HG02885 (cell line): ENCODE data around the gene TBCK.
"Not testable (repeated sequence)": the region's sequence is repeated elsewhere in the genome, so short reads cannot be mapped to it uniquely, and the experiment has no call there.

ENCODE experiments used
- ATAC-seq: cut with Tn5 transposase; IDR thresholded peaks from one replicate; pipeline ENCODE4 v1.9.1; 2021; ENCODE audit warnings: mild to moderate bottlenecking; ENCODE audit not compliant: unreplicated experiment, poor library complexity

The TBCK gene

DNA sequence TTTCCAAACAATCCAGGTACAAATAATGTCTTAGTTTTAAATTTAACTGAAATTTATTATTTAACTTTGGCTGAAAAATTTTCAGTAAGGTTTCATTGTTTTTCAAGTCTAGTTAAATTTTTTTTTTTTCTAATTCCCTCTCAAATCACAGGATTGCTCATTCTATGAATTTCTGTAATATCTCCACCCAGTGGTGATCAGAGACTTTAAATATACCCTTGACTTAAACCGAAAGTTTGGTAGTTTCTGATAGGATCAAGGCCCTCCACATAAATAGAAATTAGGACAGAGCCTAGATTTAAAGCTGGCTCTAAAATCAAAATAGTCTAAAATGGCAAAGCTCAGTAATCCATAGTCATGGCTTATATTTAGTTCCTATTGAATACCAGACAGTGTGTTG is 175.4 kb downstream of the TBCK start:
- no peak for ATAC-seq

DNA sequence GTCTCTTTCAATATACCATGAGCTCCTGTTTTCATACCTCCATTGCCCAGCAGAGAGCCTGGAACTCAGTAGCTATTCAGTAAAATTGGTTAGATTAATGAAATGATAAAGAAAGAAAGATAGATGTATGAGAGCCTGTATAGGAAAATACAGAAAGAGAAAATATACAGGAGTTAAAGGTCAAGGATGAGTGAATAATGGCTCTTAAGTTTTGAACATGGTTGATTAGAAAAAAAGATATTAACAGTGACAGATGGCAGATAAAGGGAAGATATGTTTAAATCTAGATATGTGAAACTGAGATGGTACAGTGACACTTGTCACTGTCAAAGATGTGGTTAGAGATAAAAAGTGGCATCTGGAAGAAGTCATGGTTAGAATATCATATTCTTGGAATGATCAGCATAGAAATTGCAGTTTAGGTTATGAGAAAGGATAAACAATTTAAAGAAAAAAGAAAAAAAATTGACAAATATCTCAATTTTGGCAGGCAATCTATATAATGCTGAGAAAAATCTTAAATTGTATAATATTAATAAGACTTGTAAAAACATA is 179.2 kb downstream of the TBCK start:
- no peak for ATAC-seq

- ATAC-seq, result no peak
Observed at GRCh38 chr4:106132045-106132444, 184.0 kb downstream of the TBCK start.

- no peak for ATAC-seq
Observed at GRCh38 chr4:106126062-106126461, 189.9 kb downstream of the TBCK start.

DNA sequence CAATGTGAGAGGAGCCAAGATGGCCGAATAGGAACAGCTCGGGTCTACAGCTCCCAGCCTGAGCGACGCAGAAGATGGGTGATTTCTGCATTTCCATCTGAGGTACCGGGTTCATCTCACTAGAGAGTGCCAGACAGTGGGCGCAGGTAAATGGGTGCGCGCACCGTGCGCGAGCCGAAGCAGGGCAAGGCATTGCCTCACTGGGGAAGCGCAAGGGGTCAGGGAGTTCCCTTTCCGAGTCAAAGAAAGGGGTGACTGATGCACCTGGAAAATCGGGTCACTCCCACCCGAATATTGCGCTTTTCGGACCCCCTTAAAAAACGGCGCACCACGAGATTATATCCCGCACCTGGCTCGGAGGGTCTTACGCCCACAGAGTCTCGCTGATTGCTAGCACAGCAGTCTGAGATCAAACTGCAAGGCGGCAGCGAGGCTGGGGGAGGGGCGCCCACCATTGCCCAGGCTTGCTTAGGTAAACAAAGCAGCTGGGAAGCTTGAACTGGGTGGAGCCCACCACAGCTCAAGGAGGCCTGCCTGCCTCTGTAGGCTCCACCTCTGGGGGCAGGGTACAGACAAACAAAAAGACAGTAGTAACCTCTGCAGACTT is 196.0 kb downstream of the TBCK start:
- not testable (repeated sequence) for ATAC-seq

- ATAC-seq, result no peak
Observed at GRCh38 chr4:106116025-106116424, 200.0 kb downstream of the TBCK start.

GRCh38 chr4:106114270-106114669 is 201.7 kb downstream of the TBCK start:
- no peak for ATAC-seq

GRCh38 chr4:106111778-106112469 is 204.1 kb downstream of the TBCK start:
- ATAC-seq, result not testable (repeated sequence)

GRCh38 chr4:106109929-106110328 is 206.1 kb downstream of the TBCK start:
- no peak for ATAC-seq

DNA sequence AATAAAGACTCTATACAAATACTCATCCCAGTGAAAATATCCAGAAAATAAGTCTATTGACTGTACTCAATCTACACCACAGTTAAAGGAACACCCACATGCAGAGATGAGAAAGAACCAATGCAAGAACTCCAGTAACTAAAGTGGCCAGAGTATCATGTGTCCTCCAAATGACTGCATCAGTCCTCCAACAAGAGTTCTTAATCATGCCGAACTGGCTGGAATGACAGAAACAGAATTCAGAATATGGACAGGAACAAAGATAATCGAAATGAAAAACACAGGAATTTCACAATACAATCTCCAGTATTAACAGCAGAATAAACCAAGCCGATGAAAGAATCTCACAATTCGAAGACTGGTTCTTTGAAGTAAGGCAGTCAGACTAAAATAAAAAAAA is 210.3 kb downstream of the TBCK start:
- ATAC-seq, result no peak

DNA sequence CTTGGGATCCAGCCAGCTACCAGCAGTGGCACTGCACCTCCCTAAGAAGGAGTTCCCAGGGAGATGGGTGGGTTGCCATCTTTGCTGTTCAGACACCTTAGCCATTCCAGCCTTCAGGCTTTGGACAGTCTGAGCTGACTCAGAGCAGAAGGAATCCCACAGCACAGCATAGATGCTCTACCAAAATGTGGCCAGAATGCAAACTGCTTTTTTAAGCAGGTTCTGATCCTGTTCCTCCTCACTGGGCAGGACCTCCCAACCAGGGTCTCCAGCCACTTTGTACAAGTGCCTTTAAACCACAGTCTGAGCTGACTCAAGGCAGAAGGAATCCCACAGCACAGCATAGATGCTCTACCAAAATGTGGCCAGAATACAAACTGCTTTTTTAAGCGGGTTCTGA is 211.7 kb downstream of the TBCK start:
- ATAC-seq, result no peak

DNA sequence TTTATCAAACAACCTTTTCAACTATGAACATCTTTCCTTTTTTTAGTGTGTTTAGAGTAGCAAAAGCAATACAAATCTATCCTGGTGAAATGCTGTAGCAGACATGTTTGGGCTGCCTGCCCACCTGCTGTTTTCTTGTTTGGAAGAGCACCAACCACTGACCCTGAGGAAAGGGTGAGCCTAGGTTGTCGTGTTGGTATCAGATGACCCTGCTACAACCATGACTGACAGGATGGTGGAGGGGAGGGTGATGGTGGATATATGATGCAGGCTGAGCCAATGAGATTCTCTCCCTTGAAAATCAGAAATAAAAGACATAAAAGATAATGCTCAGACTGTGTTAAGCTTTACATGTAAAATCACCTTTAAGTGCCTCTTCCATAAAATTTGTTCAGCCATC is 219.6 kb downstream of the TBCK start:
- no peak for ATAC-seq

DNA sequence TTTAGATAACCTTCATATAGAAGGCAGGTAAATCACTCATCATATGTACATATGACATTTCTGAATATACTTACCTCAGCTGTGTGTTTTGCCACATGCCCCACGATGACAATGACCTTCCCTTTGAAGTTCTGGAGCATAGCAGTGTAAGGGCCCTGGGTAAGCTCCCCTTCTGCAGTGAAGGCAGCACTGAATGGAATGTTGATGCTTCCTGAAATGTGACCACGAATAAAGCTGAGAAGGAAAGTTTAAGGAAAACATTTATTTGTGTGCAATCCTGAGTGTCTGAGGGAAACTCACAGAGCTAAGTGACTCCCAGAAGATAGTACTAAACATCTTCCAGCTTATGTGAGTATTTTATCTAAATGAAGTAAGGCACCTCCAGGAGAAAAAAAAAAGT is 220.6 kb downstream of the TBCK start:
- no peak for ATAC-seq

- ATAC-seq, result no peak
Observed at GRCh38 chr4:106092361-106093040, 223.5 kb downstream of the TBCK start.

DNA sequence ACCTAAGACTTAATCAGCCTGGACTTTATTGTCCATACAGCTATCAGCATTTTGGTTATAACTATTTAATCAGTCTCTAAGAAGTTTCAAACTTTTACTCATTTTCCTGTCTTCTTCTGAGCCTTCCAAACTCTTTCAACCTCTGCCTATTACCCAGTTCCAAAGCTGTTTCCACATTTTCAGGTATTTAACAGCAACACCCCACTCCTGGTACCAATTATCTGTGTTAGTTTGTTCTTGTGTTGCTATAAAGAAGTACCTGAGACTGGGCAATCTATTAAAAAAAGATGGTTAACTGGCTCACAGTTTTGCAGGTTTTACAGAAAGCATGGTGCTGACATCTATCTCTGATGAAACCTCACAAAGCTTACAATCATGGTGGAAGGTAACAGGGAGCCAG is 225.2 kb downstream of the TBCK start:
- ATAC-seq, result no peak

GRCh38 chr4:106083065-106083464 is 232.9 kb downstream of the TBCK start:
- no peak for ATAC-seq

DNA sequence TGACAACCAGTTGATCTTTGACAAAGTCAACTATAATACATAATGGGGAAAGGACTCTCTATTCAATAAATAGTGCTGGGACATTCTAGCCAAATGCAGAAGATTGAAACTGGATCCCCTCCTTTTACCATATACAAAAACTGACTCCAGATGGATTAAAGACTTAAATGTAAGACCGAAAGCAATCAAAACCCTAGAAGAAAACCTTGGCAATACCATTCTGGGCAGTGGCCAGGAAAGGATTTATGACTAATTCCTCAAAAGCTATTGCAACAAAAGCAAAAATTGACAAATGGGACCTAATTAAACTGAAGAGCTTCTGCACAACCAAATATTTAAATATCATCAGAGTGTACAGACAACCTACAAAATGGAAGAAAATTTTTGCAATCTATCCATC is 235.6 kb downstream of the TBCK start:
- ATAC-seq, result no peak

- ATAC-seq, result no peak
Observed at GRCh38 chr4:106079616-106080015, 236.4 kb downstream of the TBCK start.

- ATAC-seq, result no peak
Observed at GRCh38 chr4:106065018-106065417, 251.0 kb downstream of the TBCK start.

DNA sequence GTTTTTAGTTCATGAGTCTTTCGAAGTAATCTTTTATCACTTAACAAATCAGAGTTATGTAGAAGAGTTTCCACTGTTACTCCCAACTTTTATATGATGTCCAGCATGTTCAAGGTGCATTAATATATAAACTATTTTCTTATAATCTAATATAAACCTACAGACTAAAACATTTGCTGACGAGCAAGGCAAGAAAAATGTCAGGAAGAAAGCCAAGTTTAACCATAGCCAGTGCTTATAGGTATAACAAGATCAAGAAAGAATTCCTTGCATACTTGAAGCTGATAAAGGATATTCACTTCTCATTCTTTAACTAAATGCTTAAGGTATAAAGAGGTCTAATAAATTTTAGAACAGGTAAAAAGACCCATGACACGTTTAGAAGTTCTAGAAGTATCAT is 253.0 kb downstream of the TBCK start:
- no peak for ATAC-seq

DNA sequence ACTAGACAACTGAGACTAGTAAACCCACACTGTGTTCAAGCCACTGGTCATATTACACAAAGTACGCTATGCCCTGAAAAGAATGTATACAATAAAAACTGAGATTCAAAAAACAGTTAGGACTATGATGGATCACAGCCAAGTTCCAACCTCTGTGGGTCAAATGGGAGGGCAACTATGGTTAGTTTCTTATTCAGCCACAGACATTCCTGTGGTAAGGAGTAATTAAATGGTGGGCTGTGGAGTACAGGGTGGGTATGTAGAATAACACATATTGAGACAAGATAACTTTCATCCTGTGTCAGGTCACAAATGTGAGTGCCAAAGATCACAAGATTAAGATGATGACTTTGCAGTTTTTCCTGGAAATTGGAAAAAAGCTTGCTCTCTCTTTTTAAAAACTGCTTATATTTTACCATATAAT is 253.5 kb downstream of the TBCK start:
- no peak for ATAC-seq
